ENCODE data around the gene ATP8B3.

- no peak for TF ChIP-seq CTCF (conservative IDR thresholded peaks at IDR 0.05; ENCODE audit: low read depth, low read length)
- no peak for TF ChIP-seq EZH2 (IDR thresholded peaks at IDR 0.05; ENCODE audit: borderline replicate concordance, low read depth, low read length, poor library complexity, severe bottlenecking)
These were observed 45.2 kb downstream of the ATP8B3 start for GRCh38 chr19:1766800-1767352.
